Liver (tissue), 9 donors: ENCODE results near the gene INO80. TPM values are rescaled to one million over a fixed set of nuclear protein-coding genes. Genes with fewer than 3 reads are reported as not detected.

Experiments
- DNase-seq: peaks from one replicate; pipeline ENCODE4 v3.0.0-alpha.2; 2017; ENCODE audit warnings: low spot score
- H3K27ac ChIP-seq, 2 donors: one replicate each; pipeline ENCODE4 v1.7.0; 2013; ENCODE audit warnings: inconsistent platforms in 2 of 2, low read length in 2 of 2, control low read depth in 1 of 2, low read depth in 1 of 2, mild to moderate bottlenecking in 1 of 2
- H3K27me3 ChIP-seq, 4 donors: one replicate each; pipeline versions ENCODE4 v1.6.1 to v1.7.0; 2013; ENCODE audit warnings: low read length in 3 of 4, inconsistent platforms in 1 of 4, mild to moderate bottlenecking in 1 of 4, moderate library complexity in 1 of 4; ENCODE audit not compliant: control insufficient read depth in 4 of 4, insufficient read depth in 4 of 4
- H3K36me3 ChIP-seq, 4 donors: one replicate each; pipeline versions ENCODE4 v1.6.1 to v1.7.0; 2013; ENCODE audit warnings: low read length in 3 of 4, mild to moderate bottlenecking in 3 of 4, low read depth in 1 of 4, moderate library complexity in 1 of 4; ENCODE audit not compliant: control insufficient read depth in 4 of 4, insufficient read depth in 3 of 4
- H3K4me1 ChIP-seq, 4 donors: one replicate each; pipeline versions ENCODE4 v1.6.1 to v1.7.0; 2013; ENCODE audit warnings: low read length in 3 of 4, mild to moderate bottlenecking in 3 of 4, moderate library complexity in 1 of 4; ENCODE audit not compliant: control insufficient read depth in 4 of 4, insufficient read depth in 4 of 4
- H3K4me3 ChIP-seq, 3 donors: one replicate each; pipeline versions ENCODE4 v1.6.1 to v1.7.0; 2013; ENCODE audit warnings: low read length in 3 of 3, control low read depth in 1 of 3, low read depth in 1 of 3, mild to moderate bottlenecking in 1 of 3
- H3K9ac ChIP-seq, 2 donors: one replicate each; pipeline ENCODE4 v1.7.0; 2013; ENCODE audit warnings: low read length in 2 of 2, mild to moderate bottlenecking in 2 of 2, moderate library complexity in 2 of 2, control low read depth in 1 of 2, low read depth in 1 of 2
- H3K9me3 ChIP-seq, 4 donors: one replicate each; pipeline versions ENCODE4 v1.6.1 to v1.7.0; 2013; ENCODE audit warnings: low read length in 3 of 4; ENCODE audit not compliant: control insufficient read depth in 4 of 4
- ATF3 ChIP-seq: IDR thresholded peaks from 2 replicates; pipeline ENCODE4 v1.6.1; 2016; ENCODE audit warnings: antibody characterized with exemption
- EGR1 ChIP-seq, 2 donors: IDR thresholded peaks; 2 replicates each; pipeline ENCODE4 v1.6.1; 2016 to 2018; ENCODE audit warnings: antibody characterized with exemption in 2 of 2, low read depth in 2 of 2
- FOXA1 ChIP-seq: IDR thresholded peaks from 2 replicates; pipeline ENCODE4 v1.6.1; 2016; ENCODE audit warnings: antibody characterized with exemption
- FOXA2 ChIP-seq: IDR thresholded peaks from 2 replicates; pipeline ENCODE4 v1.6.1; 2016; ENCODE audit warnings: antibody characterized with exemption
- GABPA ChIP-seq, 2 donors: IDR thresholded peaks in 1 of 2; conservative IDR thresholded peaks in 1 of 2; 2 replicates each; pipeline ENCODE4 v1.6.1; 2016; ENCODE audit warnings: antibody characterized with exemption in 2 of 2, mild to moderate bottlenecking in 1 of 2, moderate library complexity in 1 of 2
- HNF4A ChIP-seq, 2 donors: conservative IDR thresholded peaks; 2 replicates each; pipeline ENCODE4 v1.6.1; 2016; ENCODE audit warnings: antibody characterized with exemption in 2 of 2, mild to moderate bottlenecking in 2 of 2
- HNF4G ChIP-seq: IDR thresholded peaks from 2 replicates; pipeline ENCODE4 v1.6.1; 2016; ENCODE audit warnings: antibody characterized with exemption
- JUND ChIP-seq, 2 donors: IDR thresholded peaks; 2 replicates each; pipeline ENCODE4 v1.6.1; 2016; ENCODE audit warnings: antibody characterized with exemption in 2 of 2
- NR2F2 ChIP-seq: IDR thresholded peaks from 2 replicates; pipeline ENCODE4 v1.6.1; 2016; ENCODE audit warnings: antibody characterized with exemption
- RAD21 ChIP-seq, 2 donors: IDR thresholded peaks; 2 replicates each; pipeline ENCODE4 v1.6.1; 2016; ENCODE audit warnings: antibody characterized with exemption in 2 of 2, mild to moderate bottlenecking in 2 of 2
- RXRA ChIP-seq, 2 donors: IDR thresholded peaks; 2 replicates each; pipeline ENCODE4 v1.6.1; 2017 to 2018; ENCODE audit warnings: antibody characterized with exemption in 2 of 2, mild to moderate bottlenecking in 1 of 2
- SP1 ChIP-seq: IDR thresholded peaks from 2 replicates; pipeline ENCODE4 v1.6.1; 2018; ENCODE audit warnings: antibody characterized with exemption, mild to moderate bottlenecking
- TAF1 ChIP-seq: conservative IDR thresholded peaks from 2 replicates; pipeline ENCODE4 v1.6.1; 2016; ENCODE audit warnings: antibody characterized with exemption, mild to moderate bottlenecking
- YY1 ChIP-seq: IDR thresholded peaks from 2 replicates; pipeline ENCODE4 v1.6.1; 2016; ENCODE audit warnings: antibody characterized with exemption, mild to moderate bottlenecking
- ZBTB33 ChIP-seq: IDR thresholded peaks from 2 replicates; pipeline ENCODE4 v1.6.1; 2016; ENCODE audit warnings: antibody characterized with exemption
- WGBS: extraction: QIAGEN DNeasy Blood & Tissue Kit; methylation state at CpG from one replicate; pipeline ENCODE4 v1.1.7; 2013; 5-methylcytosine and 5-hydroxymethylcytosine counted together
- polyA plus RNA-seq, 2 donors: library from polyadenylated mRNA; stranded (reverse) in 1 of 2; unstranded in 1 of 2; fragments of 200-250 nt in 1 of 2; fragments of >200 nt in 1 of 2; fragmentation: Nextera tagmentation in 1 of 2; extraction: Ambion mirVana in 1 of 2; gene quantifications; one replicate each; pipeline versions ENCODE4 v1.2.1 to v1.2.3, GENCODE V29; 2013 to 2015
- total RNA-seq, 2 donors: library from RNA; depleted of rRNA; stranded (reverse); fragments of >200 nt; gene quantifications; one replicate each; pipeline ENCODE4 v1.2.3, GENCODE V29; 2014
- TF ChIP-seq, protein P1 (sequence below): IDR thresholded peaks from 2 replicates; pipeline ENCODE4 v1.6.1; 2016; ENCODE audit warnings: antibody characterized with exemption
- TF ChIP-seq, protein P2 (sequence below): fragments of 150-350 bp; IDR thresholded peaks from 2 replicates; pipeline ENCODE4 v1.5.1; 2017; ENCODE audit warnings: improper control_type of control experiment, low read depth, low read length; ENCODE audit not compliant: missing input control
- donor health status: healthy.
- donor health status: healthy.
- donor health status: healthy.
- donor health status: healthy.
- donor health status: healthy.

Gene INO80
- total and polyA plus RNA-seq, 4 donors = 3.2 to 19.7 (median 9.4) TPM

DNA sequence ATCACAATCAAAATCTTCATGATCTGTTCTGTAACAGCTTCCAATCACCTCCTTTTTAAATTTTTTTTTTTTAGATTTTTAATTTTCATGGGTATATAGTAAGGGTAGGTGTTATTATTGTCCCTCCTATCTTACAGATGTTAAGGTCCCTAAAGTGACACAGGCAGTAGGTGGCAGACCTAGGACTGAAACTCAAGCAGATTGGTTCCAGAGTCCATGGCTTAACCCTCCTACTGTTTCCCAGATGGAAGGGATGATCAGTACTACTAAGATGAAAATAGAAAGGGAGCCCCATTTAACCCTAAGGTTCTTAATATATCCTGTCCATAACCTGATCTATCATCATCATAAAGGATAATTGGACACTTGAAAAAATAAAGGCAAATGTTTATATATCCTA lies 105.7 kb downstream of the INO80 start:
- Histone ChIP-seq H3K9me3 (no peaks in the 10 kb centered on the region), H3K9ac (no peak overlapping the region), H3K27me3 (no peaks in the 10 kb centered on the region), H3K4me3 (no peak overlapping the region), H3K4me1 (peaks cover under 1 to 24% (median 10%) of the 10 kb centered on the region in 4 donors), H3K36me3 (peaks cover 2 to 8% (median 5%) of the 10 kb centered on the region in 4 donors), H3K27ac (no peak overlapping the region)
- TF ChIP-seq ATF3 (no peak), FOXA2 (no peak), YY1 (no peak), TAF1 (no peak), JUND (IDR thresholded peaks at IDR 0.05) (no peak), HNF4G (no peak)
- TF ChIP-seq, protein P1, sequence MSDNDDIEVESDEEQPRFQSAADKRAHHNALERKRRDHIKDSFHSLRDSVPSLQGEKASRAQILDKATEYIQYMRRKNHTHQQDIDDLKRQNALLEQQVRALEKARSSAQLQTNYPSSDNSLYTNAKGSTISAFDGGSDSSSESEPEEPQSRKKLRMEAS = no peak
- DNase-seq = no peak

DNA sequence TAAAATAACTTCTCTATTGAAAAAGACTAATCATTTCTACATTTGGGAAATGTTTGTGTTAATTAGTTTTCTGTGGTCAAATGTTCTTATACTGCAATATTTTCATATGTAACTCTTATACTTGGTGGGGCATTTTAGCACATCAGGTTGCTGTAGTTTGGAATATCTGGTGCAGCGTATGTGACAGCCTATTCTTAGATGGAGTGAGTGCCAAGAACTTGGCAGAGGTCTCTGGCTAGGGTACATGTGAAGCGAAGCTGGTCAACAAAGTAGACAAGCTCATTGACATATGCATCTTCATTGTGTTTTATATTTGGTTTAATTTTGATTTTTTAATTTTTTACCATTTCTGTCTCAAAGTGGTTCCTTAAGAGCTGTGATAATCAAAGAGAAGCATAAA lies 109.6 kb downstream of the INO80 start:
- H3K27ac ChIP-seq = no peak overlapping the region
- H3K9ac ChIP-seq = no peak overlapping the region
- DNase-seq = no peak
- H3K9me3 ChIP-seq = no peaks in the 10 kb centered on the region
- WGBS = 76% methylated on average over 2 of the region's 2 CpGs
- TF ChIP-seq JUND (IDR thresholded peaks at IDR 0.05) (no peak), HNF4G (no peak), YY1 (no peak), SP1 (no peak)
- H3K4me3 ChIP-seq = no peak overlapping the region
- peaks cover 5 to 21% (median 16%) of the 10 kb centered on the region in 4 donors for H3K36me3 ChIP-seq
- no peaks in the 10 kb centered on the region for H3K27me3 ChIP-seq
- peaks cover 0 to 6% (median 2%) of the 10 kb centered on the region in 4 donors for H3K4me1 ChIP-seq

DNA sequence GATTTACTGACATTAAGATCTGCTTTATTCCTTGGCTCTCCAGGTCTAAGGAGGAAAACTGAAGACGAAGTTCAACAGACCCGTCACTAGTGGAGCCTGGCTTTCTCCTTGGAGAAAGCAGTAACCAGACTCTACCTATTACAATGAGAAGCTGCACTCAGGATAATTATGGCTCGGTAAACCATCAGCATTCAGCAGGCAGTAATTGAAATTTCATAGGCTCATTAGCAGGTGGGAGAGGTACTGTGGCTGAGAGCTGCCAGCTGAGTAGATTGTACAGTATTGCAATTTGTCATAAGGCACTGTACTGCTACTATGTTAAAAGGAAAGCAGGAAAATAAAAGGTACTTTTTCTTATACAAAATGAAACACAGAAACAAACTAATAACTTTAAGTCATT lies 111.6 kb downstream of the INO80 start:
- Histone ChIP-seq H3K4me3 (no peak overlapping the region), H3K4me1 (peaks cover 0 to 8% (median 7%) of the 10 kb centered on the region in 4 donors), H3K9me3 (no peaks in the 10 kb centered on the region), H3K9ac (no peak overlapping the region), H3K36me3 (peaks cover 7 to 23% (median 16%) of the 10 kb centered on the region in 4 donors), H3K27me3 (no peaks in the 10 kb centered on the region), H3K27ac (no peak overlapping the region)
- DNase-seq = no peak
- WGBS = 94% methylated on average over 3 of the region's 3 CpGs
- TF ChIP-seq EGR1 (IDR thresholded peaks at IDR 0.05; ENCODE audit: low read depth in 2 of 2) (no peak), NR2F2 (no peak), SP1 (no peak), YY1 (no peak), RXRA (IDR thresholded peaks at IDR 0.05) (no peak), JUND (IDR thresholded peaks at IDR 0.05) (no peak), RAD21 (IDR thresholded peaks at IDR 0.05) (no peak), TAF1 (no peak), ZBTB33 (no peak), HNF4G (no peak), FOXA1 (no peak), GABPA (IDR thresholded peaks at IDR 0.05 in 1 of 2, conservative IDR thresholded peaks at IDR 0.05 in 1 of 2) (no peak), FOXA2 (no peak), HNF4A (conservative IDR thresholded peaks at IDR 0.05) (no peak)
- TF ChIP-seq, protein P2, sequence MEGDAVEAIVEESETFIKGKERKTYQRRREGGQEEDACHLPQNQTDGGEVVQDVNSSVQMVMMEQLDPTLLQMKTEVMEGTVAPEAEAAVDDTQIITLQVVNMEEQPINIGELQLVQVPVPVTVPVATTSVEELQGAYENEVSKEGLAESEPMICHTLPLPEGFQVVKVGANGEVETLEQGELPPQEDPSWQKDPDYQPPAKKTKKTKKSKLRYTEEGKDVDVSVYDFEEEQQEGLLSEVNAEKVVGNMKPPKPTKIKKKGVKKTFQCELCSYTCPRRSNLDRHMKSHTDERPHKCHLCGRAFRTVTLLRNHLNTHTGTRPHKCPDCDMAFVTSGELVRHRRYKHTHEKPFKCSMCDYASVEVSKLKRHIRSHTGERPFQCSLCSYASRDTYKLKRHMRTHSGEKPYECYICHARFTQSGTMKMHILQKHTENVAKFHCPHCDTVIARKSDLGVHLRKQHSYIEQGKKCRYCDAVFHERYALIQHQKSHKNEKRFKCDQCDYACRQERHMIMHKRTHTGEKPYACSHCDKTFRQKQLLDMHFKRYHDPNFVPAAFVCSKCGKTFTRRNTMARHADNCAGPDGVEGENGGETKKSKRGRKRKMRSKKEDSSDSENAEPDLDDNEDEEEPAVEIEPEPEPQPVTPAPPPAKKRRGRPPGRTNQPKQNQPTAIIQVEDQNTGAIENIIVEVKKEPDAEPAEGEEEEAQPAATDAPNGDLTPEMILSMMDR = no peak
- TF ChIP-seq, protein P1 = no peak
